Measurements from ENCODE around the gene CYP26A1. TPM values are rescaled to one million over a fixed set of nuclear protein-coding genes. Genes with fewer than 3 reads are reported as not detected.

The CYP26A1 gene
- total RNA-seq, 1 experiment from 2014 or later: 2.2 TPM

DNA sequence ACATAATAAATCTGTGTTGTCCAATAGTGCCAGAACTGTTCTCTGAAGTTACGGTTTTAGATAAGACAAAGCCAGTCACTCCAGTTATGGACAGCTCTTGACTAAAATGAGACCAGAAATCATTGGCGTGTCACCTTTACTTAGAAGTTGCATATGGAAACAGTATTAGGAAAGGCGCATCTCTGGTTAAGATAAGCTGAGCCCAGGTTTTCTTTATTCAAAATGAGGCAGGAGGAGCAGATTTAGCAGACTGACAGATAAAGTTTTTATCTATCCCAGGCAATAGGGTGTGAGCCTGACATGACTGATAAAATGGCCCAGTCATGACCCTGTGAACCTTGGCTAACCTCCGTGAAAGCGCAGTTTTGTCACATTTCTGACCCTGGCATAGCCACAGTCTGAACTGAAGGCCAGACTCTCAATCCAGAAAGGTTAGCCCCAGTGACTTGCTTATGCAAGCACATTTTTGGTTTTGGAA, 4.2 kb downstream of the CYP26A1 start:
- POLR2A ChIA-PET (ENCODE audit: unreplicated experiment): no interaction called here
- CTCF ChIA-PET: interaction anchor here (0.6 kb wide), 1 partner anchor 176 kb away, joined by 7 read pairs; no protein-coding TSS in a partner anchor
- intact Hi-C loops (cut with micrococcal nuclease; ENCODE audit: unreplicated experiment): loop anchor here (10.0 kb wide), 1 partner anchor 437 kb away; no protein-coding TSS in a partner anchor
- TF ChIP-seq, protein P1, sequence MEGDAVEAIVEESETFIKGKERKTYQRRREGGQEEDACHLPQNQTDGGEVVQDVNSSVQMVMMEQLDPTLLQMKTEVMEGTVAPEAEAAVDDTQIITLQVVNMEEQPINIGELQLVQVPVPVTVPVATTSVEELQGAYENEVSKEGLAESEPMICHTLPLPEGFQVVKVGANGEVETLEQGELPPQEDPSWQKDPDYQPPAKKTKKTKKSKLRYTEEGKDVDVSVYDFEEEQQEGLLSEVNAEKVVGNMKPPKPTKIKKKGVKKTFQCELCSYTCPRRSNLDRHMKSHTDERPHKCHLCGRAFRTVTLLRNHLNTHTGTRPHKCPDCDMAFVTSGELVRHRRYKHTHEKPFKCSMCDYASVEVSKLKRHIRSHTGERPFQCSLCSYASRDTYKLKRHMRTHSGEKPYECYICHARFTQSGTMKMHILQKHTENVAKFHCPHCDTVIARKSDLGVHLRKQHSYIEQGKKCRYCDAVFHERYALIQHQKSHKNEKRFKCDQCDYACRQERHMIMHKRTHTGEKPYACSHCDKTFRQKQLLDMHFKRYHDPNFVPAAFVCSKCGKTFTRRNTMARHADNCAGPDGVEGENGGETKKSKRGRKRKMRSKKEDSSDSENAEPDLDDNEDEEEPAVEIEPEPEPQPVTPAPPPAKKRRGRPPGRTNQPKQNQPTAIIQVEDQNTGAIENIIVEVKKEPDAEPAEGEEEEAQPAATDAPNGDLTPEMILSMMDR (conservative IDR thresholded peaks at IDR 0.05): no peak
- no peak for TF ChIP-seq EZH2 (IDR thresholded peaks at IDR 0.05; ENCODE audit: low read depth)
- Histone ChIP-seq H3K4me3 (no peak overlapping the region), H4K20me1 (ENCODE audit: insufficient read depth) (no peaks in the 10 kb centered on the region), H3K36me3 (ENCODE audit: low read depth) (no peaks in the 10 kb centered on the region), H3K4me2 (no peak overlapping the region), H3K9me2 (ENCODE audit: insufficient read depth) (no peaks in the 10 kb centered on the region), H3K27ac (no peak overlapping the region), H3F3A (ENCODE audit: insufficient read depth, low read depth) (no peaks in the 10 kb centered on the region), H3K9me3 (ENCODE audit: insufficient read depth, low read depth) (no peaks in the 10 kb centered on the region), H3K27me3 (ENCODE audit: insufficient read depth, low read depth) (no peaks in the 10 kb centered on the region), H3K4me1 (replicated peaks; ENCODE audit: insufficient read depth) (0 out of 2 replicates have a peak, but pooled peaks cover 6% of the 10 kb centered on the region), H3K79me2 (ENCODE audit: low read depth) (no peaks in the 10 kb centered on the region), H2AFZ (no peak overlapping the region)
- no peak for DNase-seq
- no TSS peak for BruUV-seq (replicated peaks)

GRCh38 chr10:93079663-93080349, 6.1 kb downstream of the CYP26A1 start:
- no TSS peak for BruUV-seq (replicated peaks)

GRCh38 chr10:93080350-93081046, 6.8 kb downstream of the CYP26A1 start:
- no peaks in the 10 kb centered on the region for H3K9me2 ChIP-seq (ENCODE audit: insufficient read depth)
- H3K9me3 ChIP-seq (ENCODE audit: insufficient read depth, low read depth): no peaks in the 10 kb centered on the region
- H4K20me1 ChIP-seq (ENCODE audit: insufficient read depth): no peaks in the 10 kb centered on the region
- TF ChIP-seq, protein P1 (conservative IDR thresholded peaks at IDR 0.05): peak; percentile 85
- no peak for TF ChIP-seq EZH2 (IDR thresholded peaks at IDR 0.05; ENCODE audit: low read depth)
- H3K27ac ChIP-seq: no peak overlapping the region
- no peaks in the 10 kb centered on the region for H3K79me2 ChIP-seq (ENCODE audit: low read depth)
- no peak overlapping the region for H3K4me3 ChIP-seq
- no TSS peak for BruUV-seq (replicated peaks)
- no peaks in the 10 kb centered on the region for H3K27me3 ChIP-seq (ENCODE audit: insufficient read depth, low read depth)
- peak overlapping the region; percentile 20 for H3K4me2 ChIP-seq
- H3K36me3 ChIP-seq (ENCODE audit: low read depth): no peaks in the 10 kb centered on the region
- ChIA-PET POLR2A (ENCODE audit: unreplicated experiment) (no interaction called here), CTCF (interaction anchor here (0.6 to 1.0 kb wide), 2 partner anchors 196 to 217 kb away, joined by 3 to 7 read pairs; no protein-coding TSS in a partner anchor)
- DNase-seq: peak in 1 of 2 experiments; percentile 44
- H3F3A ChIP-seq (ENCODE audit: insufficient read depth, low read depth): no peaks in the 10 kb centered on the region
- H2AFZ ChIP-seq: no peak overlapping the region
- H3K4me1 ChIP-seq (replicated peaks; ENCODE audit: insufficient read depth): no peaks in the 10 kb centered on the region; the same call in 1 of the 2 replicates
- intact Hi-C loops (cut with micrococcal nuclease; ENCODE audit: unreplicated experiment): loop anchor here (1.0 to 5.0 kb wide), 2 partner anchors 209 to 277 kb away; no protein-coding TSS in a partner anchor

More at GRCh38 chr10:93079663-93080349, 6.1 kb downstream of the CYP26A1 start:
- intact Hi-C loops (cut with micrococcal nuclease; ENCODE audit: unreplicated experiment): loop anchor here (1.0 to 10.0 kb wide), 3 partner anchors 209 to 435 kb away; no protein-coding TSS in a partner anchor
- Histone ChIP-seq H4K20me1 (ENCODE audit: insufficient read depth) (no peaks in the 10 kb centered on the region), H3K4me2 (peak overlapping the region; percentile 20), H3K4me1 (replicated peaks; ENCODE audit: insufficient read depth) (no peaks in the 10 kb centered on the region), H2AFZ (no peak overlapping the region), H3K9me3 (ENCODE audit: insufficient read depth, low read depth) (no peaks in the 10 kb centered on the region), H3K27ac (no peak overlapping the region), H3K79me2 (ENCODE audit: low read depth) (no peaks in the 10 kb centered on the region), H3K9me2 (ENCODE audit: insufficient read depth) (no peaks in the 10 kb centered on the region), H3K4me3 (no peak overlapping the region), H3K36me3 (ENCODE audit: low read depth) (no peaks in the 10 kb centered on the region), H3F3A (ENCODE audit: insufficient read depth, low read depth) (no peaks in the 10 kb centered on the region), H3K27me3 (ENCODE audit: insufficient read depth, low read depth) (no peaks in the 10 kb centered on the region)
- POLR2A ChIA-PET (ENCODE audit: unreplicated experiment): no interaction called here
- TF ChIP-seq, protein P1 (conservative IDR thresholded peaks at IDR 0.05): no peak
- TF ChIP-seq EZH2 (IDR thresholded peaks at IDR 0.05; ENCODE audit: low read depth): no peak
- CTCF ChIA-PET: interaction anchor here (0.6 to 1.0 kb wide), 2 partner anchors 195 to 218 kb away, joined by 3 to 7 read pairs; no protein-coding TSS in a partner anchor
- DNase-seq: no peak
